NCI-H2029 treated with DMSO at 0.1 percent for 48 hours (cell line): Measurements from ENCODE around the gene SELPLG.
"Not testable (repeated sequence)": the region's sequence is repeated elsewhere in the genome, so short reads cannot be mapped to it uniquely, and the experiment has no call there.

Experiments
- DNase-seq: peaks from one replicate; lab custom pipeline; 2025; lab: John Stamatoyannopoulos, UW

Gene SELPLG

GRCh38 chr12:108590463-108590862 lies 43.2 kb downstream of the SELPLG start:
- DNase-seq = not testable (repeated sequence)

DNA sequence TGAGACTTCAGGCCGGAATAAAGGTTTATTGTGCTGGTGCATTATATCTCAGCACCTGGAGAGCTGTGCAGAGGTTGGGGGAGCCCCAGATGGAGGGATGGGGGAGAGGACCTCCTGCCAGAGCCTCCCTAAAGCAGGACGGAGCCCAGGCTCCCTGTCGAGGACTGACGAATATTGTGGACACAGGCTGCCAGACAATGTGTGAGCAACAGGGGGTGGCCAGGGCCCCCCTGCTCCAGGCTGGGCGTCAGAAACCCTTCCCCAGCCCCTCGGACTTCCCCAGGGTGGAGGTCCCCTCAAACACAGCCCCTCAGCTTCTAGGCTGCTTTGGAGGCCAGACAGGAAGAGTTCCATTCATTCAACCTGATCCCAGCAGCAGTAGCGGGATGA lies 43.9 kb downstream of the SELPLG start:
- DNase-seq = no peak

DNA sequence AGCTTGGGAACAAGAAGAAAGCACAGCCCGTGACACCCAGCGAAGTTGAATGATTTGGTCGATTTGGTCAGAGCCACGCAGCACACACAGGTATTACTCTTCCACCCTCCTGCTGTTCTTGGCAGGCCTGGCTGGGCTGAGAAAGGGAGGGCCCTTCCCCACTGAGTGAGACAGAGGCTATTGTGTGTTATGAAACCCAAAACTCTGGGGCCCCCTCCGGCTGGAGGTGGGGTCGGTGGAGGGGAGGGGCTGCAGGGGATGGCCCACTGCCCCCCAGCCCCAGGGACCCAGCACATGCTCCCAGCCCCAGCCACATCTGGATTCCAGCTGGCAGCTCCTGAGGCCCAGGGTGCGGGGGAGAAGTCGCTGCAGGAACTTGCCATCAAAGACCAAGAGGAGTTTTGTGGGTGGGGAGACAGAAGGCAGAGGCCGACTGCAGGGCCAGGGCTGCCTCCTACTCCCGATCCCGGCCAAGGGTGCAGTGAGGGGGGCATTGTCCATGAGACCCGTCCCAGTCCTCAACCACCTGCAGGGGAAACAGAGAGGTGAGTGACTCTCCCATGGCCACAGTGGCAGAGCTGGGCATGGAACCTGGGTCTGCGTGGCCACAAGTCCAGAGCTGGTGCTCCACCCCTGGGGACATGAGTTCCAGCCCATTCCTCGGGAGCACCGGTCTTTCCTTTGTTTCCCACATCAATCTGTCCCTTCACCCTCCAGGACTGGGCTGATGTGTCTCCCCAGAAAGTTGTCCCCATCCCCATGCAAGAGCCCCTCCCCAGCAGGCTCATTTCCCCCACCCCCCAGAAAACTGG lies 44.5 kb downstream of the SELPLG start:
- DNase-seq = no peak

- DNase-seq = no peak
Observed at GRCh38 chr12:108587826-108588225, 45.9 kb downstream of the SELPLG start.

DNA sequence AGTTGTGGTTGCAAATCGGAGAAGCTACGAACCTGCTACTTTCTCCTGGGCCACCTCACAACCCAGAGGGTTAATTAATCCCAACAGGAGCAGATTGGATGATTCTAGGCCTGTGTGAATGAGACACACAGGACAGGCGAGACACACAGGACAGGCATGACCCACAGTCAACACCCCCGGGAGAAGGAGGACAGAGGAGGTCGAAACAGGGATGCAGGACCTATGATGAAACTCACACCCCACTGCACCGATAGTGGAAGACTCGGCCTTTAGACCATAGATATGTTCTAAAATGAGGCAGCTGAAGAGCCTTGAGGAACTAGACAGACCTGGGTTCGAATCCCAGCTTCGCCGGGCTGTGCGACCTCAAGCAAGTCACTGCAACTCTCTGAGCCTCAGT lies 47.4 kb downstream of the SELPLG start:
- no peak for DNase-seq

DNA sequence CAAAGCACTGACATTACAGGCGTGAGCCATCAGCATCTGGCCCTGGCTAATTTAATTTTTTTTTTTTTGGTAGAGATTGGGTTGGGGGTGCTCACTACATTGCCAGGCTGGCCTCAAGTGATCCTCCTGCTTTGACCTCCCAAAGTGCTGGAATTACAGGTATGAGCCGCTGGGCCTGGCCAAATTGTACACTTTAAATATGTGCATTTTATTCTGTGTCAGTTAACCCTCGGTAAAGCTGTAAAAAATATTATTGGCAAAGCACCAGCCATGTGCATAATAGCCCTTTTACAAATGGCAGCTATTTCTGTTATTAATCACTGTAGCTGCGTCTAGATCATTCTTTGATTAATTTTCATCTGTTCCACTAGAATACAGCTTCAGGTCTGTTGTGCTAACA lies 47.8 kb downstream of the SELPLG start:
- DNase-seq = no peak

DNA sequence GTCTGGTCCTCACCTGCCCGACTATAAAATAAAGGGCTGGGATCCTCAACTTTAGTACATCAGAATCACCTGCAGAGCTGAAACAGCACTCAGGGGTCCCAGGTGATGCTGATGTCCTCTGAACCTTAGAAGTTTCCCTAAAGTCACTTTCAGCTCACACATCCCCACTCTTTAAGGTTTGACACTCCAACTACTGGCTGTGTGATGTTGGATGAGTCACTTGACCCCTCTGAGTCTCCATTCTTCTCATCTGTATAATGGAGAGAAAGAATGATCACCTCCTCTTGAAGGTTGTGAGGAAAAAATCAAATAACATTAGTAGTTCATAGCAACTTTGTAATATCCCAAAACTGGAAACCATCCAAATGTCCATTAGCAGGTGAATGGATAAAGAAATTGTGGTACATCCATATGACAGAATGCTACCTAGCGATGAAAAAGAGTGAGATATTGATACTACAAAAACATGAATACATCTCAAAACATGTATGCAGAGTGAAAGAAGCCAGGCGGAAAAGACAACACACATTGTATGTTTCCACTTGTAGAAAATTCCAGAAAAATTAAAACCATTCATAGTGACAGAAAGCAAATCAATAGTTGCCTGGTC lies 49.1 kb downstream of the SELPLG start:
- no peak for DNase-seq

DNA sequence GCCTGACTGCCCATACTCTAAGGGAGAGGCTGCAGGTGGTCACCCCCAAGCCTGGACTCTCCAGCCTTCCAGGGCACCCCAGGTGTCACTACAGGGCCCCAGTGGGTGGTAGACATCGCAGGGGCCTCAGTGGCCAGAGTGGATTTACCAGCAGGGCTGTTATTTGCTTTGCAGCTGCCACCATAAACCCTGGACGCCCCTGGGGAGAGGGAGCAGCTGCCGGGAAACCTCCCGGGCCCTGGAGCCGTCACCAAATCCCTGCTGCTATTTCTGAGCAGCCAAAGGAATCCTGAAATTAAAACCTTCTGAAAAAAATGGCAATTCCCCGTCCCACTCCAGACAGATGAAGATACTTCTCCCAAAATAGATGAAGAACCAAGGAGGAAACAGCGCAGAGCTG lies 49.7 kb downstream of the SELPLG start:
- no peak for DNase-seq

DNA sequence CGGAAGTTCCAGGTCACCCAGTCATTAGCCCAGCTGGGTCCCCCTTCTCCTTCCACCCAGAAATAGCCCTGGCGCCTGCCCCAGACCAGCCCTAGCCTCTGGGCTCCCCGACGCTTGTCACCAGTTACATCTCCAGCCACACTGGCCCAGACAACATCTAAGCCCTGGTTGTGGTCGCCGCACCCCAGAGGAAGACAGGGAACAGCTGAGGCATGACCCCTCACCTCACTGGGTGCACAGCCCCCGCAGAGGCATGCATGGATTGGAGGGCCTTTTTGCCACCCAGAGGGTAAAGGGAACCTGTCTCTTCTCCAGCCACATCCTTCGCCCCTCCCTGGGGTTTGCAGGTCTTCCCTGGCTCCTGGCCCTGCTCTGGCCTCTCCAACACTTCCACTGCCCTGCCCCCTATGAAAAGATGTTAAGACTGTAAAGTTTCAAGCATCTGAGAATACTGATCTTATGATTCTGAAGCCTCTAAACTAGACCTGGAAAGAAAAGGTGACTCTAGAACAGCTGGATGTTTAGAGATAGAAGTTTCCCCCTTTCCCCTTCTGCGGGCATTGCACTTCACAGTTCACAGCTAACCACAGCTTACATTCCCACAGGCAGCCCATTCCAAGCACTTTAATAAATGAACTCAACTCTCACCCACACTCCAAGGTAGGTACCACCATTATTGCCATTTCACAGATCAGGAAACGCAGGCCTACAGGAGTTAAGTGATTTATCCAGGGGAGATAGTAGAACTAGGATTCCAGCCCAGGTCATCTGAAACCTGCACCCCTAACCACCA lies 50.5 kb downstream of the SELPLG start:
- no peak for DNase-seq

DNA sequence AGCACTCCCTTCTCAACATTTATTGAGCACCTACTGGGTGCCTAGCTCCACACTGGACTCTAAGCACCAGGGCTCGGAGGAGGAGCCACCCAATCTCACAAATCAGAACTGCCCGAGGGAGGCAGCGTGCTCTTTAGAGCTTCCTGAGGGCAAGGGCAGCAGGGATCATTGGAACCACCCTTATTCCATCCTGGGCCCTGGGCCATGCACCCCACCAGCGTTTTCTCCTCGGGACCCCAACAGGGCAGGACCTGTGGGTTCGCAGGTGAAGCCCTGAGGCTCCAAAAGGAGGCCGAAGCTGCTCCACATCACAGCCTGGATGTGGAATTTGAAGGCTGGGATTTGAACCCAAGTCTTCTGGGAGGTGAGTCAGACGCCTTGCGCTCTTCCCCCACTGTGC lies 51.2 kb downstream of the SELPLG start:
- DNase-seq = no peak

DNA sequence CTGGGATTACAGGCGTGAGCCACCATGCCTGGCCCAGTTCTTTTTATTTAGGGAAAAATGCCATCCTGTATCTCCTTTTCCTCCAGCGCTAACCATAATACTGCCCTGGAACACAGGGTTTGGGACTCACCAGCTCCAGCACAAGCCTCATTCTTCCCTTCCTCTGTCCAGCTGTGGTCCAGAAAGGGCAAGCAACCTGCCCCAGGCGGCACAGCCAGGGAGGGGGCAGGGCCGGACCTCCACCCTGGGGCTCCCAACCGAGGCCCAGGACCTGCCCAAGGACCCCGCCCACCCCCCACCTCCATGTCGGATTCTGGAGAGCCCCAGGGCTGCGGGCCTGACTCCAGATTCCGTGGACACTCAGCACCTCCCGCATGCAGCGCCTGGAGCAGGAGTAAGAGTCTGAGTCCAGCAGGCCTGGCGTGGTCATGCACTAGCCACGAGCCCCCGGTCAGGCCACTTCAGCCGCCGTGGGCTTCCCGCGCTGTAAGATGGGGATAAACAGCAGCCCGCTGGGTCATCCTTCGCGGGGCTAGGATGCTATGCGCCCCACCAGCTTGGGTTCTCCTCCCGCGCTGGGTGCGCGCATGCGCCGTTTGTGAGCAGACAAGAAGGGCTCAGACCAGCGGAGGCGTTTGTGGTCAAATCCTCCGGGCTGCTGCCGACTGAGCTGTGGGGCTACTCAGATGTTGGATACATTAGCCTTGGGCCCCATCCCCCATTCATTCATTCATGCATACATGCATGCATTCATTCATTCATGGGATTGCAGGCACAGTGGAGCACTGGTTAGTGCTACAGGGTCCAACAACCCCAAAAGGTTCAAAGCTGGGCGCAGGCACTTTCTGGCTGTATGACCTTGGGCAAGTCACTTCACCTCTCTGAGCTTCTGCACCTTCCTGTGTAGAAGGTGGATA lies 52.1 kb downstream of the SELPLG start:
- DNase-seq = no peak

GRCh38 chr12:108580531-108580930 lies 53.2 kb downstream of the SELPLG start:
- no peak for DNase-seq

DNA sequence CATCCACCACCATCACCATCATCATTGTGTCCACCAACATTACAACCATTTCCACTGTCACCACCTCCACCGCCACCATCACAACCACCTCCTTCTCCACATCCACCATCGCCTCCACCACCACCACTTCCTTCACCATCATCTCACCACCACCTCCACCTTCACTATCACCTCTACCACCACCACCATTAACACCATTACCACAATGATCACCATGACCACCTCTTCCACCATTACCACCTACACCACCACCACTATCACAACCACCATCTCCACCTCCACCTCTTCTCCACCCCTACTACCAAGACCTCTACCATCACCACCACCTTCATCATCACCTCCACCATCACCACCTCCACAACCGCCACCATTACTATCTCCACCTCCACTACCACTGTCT lies 54.9 kb downstream of the SELPLG start:
- DNase-seq = no peak

DNA sequence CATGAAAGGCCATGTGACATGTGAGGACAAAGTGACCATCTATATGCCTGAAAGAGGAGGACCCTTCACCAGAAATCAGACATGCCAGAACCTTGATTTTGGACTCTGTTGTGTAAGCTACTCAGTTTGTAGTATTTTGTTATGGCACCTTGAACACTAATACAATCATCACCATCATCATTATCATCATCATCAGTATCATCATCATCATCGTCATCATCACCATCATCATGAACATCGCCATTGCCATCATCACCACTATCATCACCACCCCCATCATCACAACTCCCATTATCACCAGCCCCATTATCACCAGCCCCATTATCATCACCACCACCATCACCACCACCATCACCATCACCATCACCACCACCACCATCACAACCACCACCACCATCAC lies 55.4 kb downstream of the SELPLG start:
- no peak for DNase-seq

DNA sequence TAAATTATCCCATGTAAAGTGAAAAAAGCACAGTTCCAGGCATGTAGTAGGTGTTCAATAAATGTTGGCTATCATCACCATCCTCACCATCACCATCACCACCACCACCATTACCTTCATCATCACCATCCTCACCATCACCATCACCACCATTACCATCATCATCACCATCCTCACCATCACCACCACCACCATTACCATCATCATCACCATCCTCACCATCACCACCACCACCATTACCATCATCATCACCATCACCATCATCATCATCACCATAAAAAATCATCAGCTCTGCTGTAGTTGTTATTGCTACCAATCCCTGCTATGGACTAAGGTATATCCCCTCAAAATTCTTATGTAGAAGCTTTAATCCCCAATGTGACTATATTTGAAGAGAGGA lies 56.2 kb downstream of the SELPLG start:
- no peak for DNase-seq

DNA sequence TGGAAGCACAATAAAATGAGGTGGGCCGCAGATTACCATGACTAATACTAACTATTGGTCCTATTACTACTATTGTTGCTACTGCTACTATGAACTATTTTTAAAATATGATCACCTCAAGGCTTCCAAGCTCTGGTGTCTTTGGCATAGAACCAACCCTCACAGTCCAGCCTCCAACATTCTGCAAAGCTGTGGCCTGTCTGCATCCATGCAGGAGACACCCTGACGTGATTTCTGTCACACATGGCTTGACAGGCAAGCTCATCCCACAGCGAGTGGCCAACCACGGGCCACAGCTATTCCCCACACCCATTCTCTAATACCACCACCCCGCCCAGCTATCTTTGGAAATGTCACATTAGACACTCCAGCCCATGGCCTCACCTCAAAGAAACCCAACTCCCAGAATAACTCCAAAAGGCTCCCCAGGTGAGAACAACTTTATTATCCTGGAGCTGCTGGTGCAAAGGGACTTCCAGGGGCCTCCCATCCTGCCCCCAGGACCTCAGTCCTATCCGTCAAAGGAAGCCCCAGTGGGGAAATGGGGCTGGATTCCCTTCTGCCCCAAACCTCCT lies 56.9 kb downstream of the SELPLG start:
- no peak for DNase-seq

DNA sequence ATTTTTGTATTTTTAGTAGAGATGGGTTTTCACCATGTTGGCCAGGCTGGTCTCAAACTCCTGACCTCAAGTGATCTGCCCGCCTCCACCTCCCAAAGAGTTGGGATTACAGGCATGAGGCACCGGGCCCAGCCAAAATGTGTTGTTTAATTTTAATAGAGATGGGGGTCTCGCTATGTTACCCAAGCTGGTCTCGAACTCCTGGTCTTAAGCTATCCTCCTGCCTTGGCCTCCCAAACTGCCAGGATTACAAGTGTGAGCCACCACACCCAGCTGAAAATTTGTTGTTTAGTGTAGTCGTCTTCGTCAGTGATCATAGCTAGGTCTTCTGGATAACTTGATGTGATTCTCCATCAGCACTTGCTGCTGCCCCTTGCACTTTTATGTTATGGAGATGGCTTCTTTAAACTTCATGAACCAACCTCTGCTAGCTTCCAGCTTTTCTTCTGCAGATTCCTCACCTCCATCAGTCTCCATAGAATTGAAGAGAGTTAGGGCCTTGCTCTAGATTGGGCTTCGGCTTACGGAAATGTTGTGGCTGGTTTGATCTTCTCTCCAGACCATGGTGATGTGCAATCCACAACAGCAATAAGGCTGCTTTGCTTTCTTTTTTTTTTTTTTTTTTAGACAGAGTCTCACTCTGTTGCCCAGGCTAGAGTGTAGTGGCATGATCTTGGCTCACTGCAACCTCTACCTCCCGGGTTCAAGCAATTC lies 58.3 kb downstream of the SELPLG start:
- DNase-seq = no peak

- DNase-seq = not testable (repeated sequence)
Observed at GRCh38 chr12:108574276-108574675, 59.4 kb downstream of the SELPLG start.

- DNase-seq = no peak
Observed at GRCh38 chr12:108573317-108573716, 60.4 kb downstream of the SELPLG start.

GRCh38 chr12:108572166-108572790 lies 61.4 kb downstream of the SELPLG start:
- DNase-seq = no peak
